KG1 (cell line): ENCODE data around the gene ANXA4.
"Not testable (repeated sequence)": the region's sequence is repeated elsewhere in the genome, so short reads cannot be mapped to it uniquely, and the experiment has no call there.

Experiments
- DNase-seq: peaks from one replicate; lab custom pipeline; 2025; lab: John Stamatoyannopoulos, UW

ANXA4 gene

GRCh38 chr2:69755862-69756467 is 14.0 kb downstream of the ANXA4 start:
- no peak for DNase-seq

DNA sequence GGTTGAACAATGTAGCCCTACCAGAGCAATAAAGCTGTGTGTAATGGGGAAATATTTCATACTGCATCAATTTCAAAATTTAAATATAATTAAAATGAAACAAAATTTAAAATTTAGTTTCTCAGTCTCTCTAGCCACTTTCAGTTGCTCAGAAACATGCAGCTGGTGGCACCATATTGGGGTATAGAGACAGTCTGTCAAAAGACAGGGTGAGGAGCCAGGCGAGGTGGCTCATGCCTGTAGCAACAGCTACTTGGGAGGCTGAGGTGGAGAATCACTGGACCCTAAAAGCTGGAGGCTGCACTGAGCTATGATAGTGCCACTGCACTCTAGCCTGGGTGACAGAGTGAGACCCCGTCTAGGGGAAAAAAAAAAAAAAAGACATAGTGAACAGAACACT is 20.1 kb downstream of the ANXA4 start:
- DNase-seq, result no peak

DNA sequence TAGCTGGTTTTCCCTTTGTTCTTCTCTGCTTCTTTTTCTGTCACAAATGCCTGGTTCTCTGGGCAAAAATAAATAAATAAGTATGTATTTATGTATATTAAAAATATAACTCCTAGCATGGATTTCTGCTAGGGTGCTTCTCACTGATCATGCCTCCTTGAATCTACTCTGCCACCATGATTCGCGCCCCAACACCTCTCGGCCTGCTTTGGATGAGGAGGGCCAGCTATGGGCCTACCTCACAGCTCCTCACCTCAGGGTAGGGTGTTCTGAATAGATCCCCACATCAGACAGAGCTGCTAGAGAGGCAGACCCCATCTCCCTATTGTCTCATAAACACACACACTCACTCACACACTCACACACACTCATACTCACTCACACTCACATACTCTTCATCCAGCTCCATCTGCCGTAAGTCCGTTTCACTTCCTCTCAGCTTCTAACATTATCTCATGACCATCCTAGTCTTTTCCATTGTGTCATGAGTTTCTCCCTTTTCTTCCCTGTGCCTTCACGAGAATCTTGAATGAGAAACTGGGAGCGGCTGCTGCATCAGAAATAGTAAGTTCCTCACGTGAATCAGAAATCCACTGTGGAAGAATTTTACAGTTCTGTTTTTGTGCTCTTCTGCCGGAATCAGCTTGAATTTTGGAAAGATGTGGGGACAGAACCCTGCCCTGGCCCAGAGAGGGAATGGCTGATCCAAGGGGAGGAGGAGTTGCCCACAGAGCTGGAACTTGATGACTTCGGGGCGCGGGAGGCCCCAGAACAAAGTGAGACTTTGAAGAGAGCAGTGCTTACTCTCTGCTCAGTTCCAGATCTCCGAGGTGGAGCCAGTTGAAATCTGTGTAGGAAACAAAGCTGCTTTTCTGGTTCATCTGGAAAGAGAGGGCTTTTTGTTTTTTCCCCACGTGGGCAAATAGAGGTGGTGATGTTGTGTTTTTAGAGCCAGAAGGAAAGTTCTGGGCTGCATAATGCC is 20.9 kb downstream of the ANXA4 start:
- no peak for DNase-seq

DNA sequence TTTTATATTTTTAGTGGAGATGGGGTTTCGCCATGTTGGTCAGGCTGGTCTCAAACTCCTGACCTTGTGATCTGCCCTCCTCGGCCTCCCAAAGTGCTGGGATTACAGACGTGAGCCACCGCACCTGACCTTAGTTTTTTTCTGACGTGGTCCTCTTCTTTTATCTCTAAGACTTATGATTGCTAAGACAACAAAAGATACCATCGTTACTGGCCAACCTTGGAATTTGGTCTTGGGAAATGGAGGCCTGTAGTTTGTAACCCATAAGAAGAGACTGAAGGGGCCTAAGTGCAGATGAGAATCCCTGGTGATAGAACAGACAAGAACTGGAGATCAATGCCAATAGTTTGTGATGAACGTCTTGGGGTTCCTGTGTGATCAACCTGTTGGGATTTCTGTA is 21.9 kb downstream of the ANXA4 start:
- DNase-seq, result not testable (repeated sequence)

GRCh38 chr2:69764286-69765095 is 22.6 kb downstream of the ANXA4 start:
- DNase-seq, result no peak

- no peak for DNase-seq
Observed at GRCh38 chr2:69765096-69765380, 23.1 kb downstream of the ANXA4 start.

DNA sequence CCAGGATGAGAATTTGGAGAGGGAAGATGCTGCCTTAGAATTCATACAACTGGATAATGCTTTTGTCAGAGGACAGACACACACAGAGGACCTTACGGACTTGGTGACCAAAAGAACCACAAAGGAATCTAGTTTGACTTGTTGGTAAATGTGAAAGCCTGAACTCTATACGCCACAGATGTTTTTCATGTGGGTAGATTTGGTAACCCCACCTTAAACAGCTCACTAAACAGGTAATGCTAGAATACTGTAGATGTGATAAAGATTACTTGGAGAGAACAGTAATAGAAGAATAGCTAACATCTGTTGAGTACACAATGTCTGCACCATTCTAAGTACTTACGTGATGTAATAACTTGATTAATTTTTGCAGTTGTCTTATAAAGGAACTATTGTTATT is 24.1 kb downstream of the ANXA4 start:
- no peak for DNase-seq

GRCh38 chr2:69767034-69767433 is 25.1 kb downstream of the ANXA4 start:
- DNase-seq, result no peak

DNA sequence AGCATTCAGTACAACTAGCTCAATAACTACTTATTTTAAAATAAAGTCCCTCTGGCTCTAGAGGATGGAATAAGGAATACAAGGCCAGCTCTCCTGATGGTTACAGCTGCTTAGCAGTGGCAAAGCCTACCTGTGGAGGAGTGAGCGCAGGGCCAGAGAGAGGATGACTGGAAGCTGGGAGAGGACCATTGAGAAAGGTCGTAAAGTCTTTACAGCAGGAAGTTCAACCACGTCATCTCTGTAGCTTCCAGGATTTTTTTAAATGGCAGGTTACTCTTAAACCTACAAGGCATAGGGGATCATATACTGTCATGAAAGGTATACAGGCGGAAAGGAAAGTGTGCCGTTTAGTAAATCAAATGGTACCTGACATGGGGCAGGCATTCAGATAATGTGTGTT is 26.3 kb downstream of the ANXA4 start:
- DNase-seq, result no peak

DNA sequence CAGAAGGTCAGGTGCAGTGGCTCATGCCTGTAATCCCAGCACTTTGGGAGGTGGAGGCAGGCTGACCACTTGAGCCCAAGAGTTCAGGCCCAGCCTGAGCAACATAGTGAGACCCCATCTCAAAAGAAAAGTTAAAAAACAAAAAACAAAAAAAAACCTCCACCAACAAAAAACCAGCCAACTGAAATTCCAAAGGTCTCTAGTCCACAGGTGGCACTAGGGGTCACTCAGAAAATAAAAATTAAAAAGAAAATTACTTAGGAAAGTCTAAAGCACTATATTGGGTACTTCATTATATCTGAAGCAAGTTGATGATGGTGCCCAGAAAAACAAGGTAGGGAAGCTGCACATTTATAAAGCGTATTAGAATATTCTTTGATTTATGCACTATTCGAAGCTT is 26.9 kb downstream of the ANXA4 start:
- DNase-seq, result no peak

DNA sequence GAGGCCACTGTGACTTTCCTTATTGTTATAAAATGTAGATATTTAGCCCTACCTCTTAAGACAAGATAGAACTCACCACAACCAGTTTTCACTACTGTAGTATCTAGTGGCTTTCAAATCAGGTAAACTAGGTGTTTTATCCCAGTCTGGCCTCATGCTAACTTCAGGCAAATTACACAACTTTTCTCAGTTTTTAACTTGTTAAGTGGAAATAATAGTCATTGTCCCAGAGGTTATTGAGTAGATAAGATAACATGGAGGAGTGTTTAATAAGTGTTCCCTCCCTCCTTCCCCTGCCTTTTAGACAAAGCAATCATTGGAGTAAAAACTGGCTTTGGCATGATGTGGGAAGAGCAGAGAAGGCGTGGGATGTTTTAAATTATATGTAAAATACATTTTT is 27.3 kb downstream of the ANXA4 start:
- DNase-seq, result no peak

GRCh38 chr2:69770193-69770702 is 28.3 kb downstream of the ANXA4 start:
- DNase-seq, result no peak

DNA sequence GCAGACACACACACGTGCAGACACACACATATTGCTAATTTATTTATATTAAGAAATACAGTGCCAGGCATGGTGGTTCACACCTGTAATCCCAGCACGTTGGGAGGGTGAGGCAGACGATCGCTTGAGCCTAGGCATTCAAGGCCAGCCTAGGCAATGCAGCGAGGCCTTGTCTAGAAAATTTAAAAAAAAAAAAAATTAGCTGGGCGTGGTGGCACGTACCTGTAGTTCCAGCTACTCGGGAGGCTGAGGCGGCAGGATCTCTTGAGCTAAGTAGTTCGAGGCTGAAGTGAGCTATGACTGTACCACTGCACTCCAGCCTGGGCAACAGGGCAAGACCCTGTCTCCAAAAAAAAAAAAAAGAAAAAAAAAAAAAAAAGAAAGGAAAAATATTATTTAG is 28.8 kb downstream of the ANXA4 start:
- no peak for DNase-seq

- no peak for DNase-seq
Observed at GRCh38 chr2:69771461-69771860, 29.5 kb downstream of the ANXA4 start.

DNA sequence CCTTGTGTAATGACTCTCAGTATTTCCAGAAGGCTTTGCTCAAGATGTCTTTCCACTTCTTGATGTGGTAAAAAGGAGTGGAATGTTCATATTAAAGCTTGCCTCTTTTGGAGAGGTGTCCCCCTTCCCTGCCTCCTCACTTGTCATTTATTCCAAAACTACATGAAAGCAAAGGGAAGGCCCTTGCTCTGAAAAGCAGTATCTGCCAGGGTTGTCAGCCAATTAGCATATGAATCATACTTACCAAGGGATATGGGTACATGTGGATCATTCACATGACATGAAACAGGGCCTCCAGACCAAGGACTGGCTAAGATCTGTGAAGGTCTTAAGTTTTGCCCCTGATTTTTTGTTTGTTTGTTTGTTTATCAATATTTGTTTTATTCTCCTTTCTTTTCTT is 31.3 kb downstream of the ANXA4 start:
- no peak for DNase-seq

DNA sequence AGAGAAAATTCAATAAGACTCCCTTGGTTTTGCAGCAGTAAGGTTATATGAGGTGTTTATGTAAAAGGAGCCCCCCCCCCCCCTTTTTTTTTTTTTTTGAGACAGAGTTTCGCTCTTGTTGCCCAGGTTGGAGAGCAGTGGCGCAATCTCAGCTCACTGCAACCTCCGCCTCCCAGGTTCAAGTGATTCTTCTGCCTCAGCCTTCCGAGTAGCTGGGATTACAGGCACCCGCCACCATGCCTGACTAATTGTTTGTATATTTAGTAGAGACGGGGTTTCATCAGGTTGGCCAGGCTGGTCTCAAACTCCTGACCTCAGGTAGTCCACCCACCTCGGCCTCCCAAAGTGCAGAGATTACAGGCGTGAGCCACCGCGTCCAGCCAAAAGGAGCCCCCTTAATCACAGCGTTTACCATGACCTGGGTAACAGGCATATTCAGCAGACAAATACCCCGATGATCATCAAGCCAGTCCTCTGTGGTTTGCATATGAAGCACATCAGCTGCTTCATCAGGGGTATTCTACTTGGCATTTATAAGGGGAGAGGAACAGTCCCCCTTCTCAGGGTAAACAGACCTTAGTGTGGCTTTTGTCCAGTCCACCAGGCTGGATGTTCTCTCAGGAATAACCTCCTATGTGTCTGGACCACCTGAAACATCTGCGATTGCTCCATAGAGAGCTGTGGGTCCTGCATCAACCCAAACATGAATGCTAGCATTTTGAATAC is 32.5 kb downstream of the ANXA4 start:
- DNase-seq, result not testable (repeated sequence)

DNA sequence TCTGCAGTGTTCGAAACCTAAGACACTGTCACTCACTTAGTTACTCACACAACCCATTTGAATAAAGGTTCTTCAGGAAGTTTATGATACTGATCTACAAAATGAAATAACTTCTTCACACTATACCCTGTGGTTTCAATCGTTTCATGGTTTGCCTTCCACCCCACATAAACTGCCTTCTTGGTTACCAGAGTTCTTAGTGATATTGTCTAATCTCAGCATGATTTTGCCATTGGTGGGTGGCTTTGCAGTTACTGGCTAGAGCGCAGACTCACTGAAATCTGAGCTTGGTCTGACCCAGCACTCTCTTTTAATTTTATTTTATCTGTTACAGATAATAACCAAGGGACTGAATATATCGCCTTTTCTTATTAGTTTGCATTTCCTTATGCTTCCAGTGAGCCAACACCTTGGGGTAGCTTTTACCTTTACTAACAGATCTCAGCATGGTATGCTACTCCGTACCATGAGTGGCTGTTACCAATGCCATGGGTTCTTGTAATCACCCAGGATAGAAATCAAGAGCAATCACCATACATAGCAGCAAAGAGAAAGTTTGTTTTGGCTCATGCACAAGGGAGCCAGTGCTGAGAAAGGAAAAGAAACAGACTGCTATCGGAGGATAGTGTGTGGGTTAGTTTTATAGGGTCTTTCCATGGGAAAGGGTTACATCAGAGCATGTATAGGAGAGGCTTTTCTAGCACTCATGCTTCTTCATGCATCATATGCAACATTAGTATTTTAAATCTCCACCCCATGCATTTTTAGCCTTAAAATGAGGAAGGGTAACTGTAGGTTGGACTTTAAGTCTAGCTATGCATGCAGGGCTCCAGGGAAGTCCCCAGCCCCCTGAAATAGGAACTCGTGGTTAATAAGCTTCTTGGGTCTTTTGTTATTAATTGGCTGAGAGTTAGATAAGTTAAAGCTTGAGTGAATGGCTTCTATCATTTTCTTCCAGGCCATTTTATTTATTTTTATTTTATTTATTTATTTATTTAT is 33.3 kb downstream of the ANXA4 start:
- no peak for DNase-seq

- DNase-seq, result no peak
Observed at GRCh38 chr2:69776886-69777785, 35.2 kb downstream of the ANXA4 start.

- DNase-seq, result no peak
Observed at GRCh38 chr2:69777786-69778105, 35.8 kb downstream of the ANXA4 start.
